ENCODE measurements around the gene ZDHHC11B.
"Not testable (repeated sequence)": the region's sequence is repeated elsewhere in the genome, so short reads cannot be mapped to it uniquely, and the experiment has no call there.

The ZDHHC11B gene

GRCh38 chr5:801472-801871, 16.9 kb upstream of the ZDHHC11B start:
- no peak for TF ChIP-seq CTCF (IDR thresholded peaks at IDR 0.05; ENCODE audit: extremely low read depth, missing control alignments)
- DNase-seq (ENCODE audit: low spot score) = no peak

- DNase-seq (ENCODE audit: low spot score) = not testable (repeated sequence)
These were observed 16.5 kb upstream of the ZDHHC11B start for GRCh38 chr5:801055-801454.

- not testable (repeated sequence) for DNase-seq (ENCODE audit: low spot score)
These were observed 14.1 kb upstream of the ZDHHC11B start for GRCh38 chr5:798505-799138.

- DNase-seq (ENCODE audit: low spot score) = not testable (repeated sequence)
These were observed 13.5 kb upstream of the ZDHHC11B start for GRCh38 chr5:797986-798385.

GRCh38 chr5:795873-796272, 11.3 kb upstream of the ZDHHC11B start:
- not testable (repeated sequence) for DNase-seq (ENCODE audit: low spot score)

- not testable (repeated sequence) for DNase-seq (ENCODE audit: low spot score)
These were observed 10.4 kb upstream of the ZDHHC11B start for GRCh38 chr5:794948-795347.

- DNase-seq (ENCODE audit: low spot score) = not testable (repeated sequence)
These were observed 4.2 kb upstream of the ZDHHC11B start for GRCh38 chr5:788703-789102.

- not testable (repeated sequence) for DNase-seq (ENCODE audit: low spot score)
These were observed 3.3 kb upstream of the ZDHHC11B start for GRCh38 chr5:787857-788233.

- DNase-seq (ENCODE audit: low spot score) = not testable (repeated sequence)
These were observed 2.8 kb upstream of the ZDHHC11B start for GRCh38 chr5:787224-787856.

GRCh38 chr5:785181-785705, 714 bp upstream of the ZDHHC11B start:
- DNase-seq (ENCODE audit: low spot score) = peak; percentile 10

GRCh38 chr5:783881-784427, 575 bp downstream of the ZDHHC11B start:
- peak; percentile 21 for DNase-seq (ENCODE audit: low spot score)

- not testable (repeated sequence) for DNase-seq (ENCODE audit: low spot score)
These were observed 1.3 kb downstream of the ZDHHC11B start for GRCh38 chr5:783049-783802.

GRCh38 chr5:782356-782755, 2.2 kb downstream of the ZDHHC11B start:
- DNase-seq (ENCODE audit: low spot score) = not testable (repeated sequence)

GRCh38 chr5:780571-780970, 4.0 kb downstream of the ZDHHC11B start:
- not testable (repeated sequence) for DNase-seq (ENCODE audit: low spot score)

GRCh38 chr5:778967-779366, 5.6 kb downstream of the ZDHHC11B start:
- DNase-seq (ENCODE audit: low spot score) = not testable (repeated sequence)

GRCh38 chr5:778421-778820, 6.1 kb downstream of the ZDHHC11B start:
- not testable (repeated sequence) for DNase-seq (ENCODE audit: low spot score)
